Thyroid gland (tissue), 4 donors: ENCODE results near the gene ADORA2A. TPM values are rescaled to one million over a fixed set of nuclear protein-coding genes. Genes with fewer than 3 reads are reported as not detected.

ENCODE experiments used
- DNase-seq, 2 donors: peaks; one replicate each; pipeline ENCODE4 v3.0.0-alpha.2; 2019
- H3K27ac ChIP-seq, 3 donors: fragments of 200-600 bp; sonication (generic); 1 replicate in 2 of 3; 2 replicates in 1 of 3; pipeline ENCODE4 v1.5.1; 2016 to 2019; ENCODE audit warnings: mild to moderate bottlenecking in 1 of 3, moderate library complexity in 1 of 3
- H3K27me3 ChIP-seq: fragments of 200-600 bp; sonication (generic); one replicate; pipeline ENCODE4 v1.5.1; 2019
- H3K36me3 ChIP-seq, 2 donors: fragments of 200-600 bp; sonication (generic); one replicate each; pipeline ENCODE4 v1.5.1; 2016 to 2019
- H3K4me1 ChIP-seq, 2 donors: fragments of 200-600 bp; sonication (generic); one replicate each; pipeline ENCODE4 v1.5.1; 2017 to 2019
- H3K4me3 ChIP-seq, 3 donors: fragments of 200-600 bp; sonication (generic); replicated peaks in 1 of 3; 1 replicate in 2 of 3; 2 replicates in 1 of 3; pipeline ENCODE4 v1.5.1; 2016; ENCODE audit warnings: mild to moderate bottlenecking in 1 of 3
- H3K9me3 ChIP-seq: fragments of 200-600 bp; sonication (generic); one replicate; pipeline ENCODE4 v1.5.1; 2017
- POLR2A ChIP-seq, 2 donors: fragments of 450-650 bp; IDR thresholded peaks; one replicate each; pipeline ENCODE4 v1.6.1; 2017; ENCODE audit warnings: antibody characterized with exemption in 2 of 2, mild to moderate bottlenecking in 2 of 2, moderate library complexity in 1 of 2
- WGBS, 2 donors: methylation state at CpG; one replicate each; pipeline ENCODE4 v1.1.5; 2017; 5-methylcytosine and 5-hydroxymethylcytosine counted together
- intact Hi-C: fragments of 100-400 bp; cut with DNase I; formaldehyde crosslinking; loops from one replicate; pipeline ENCODE4 v1.15.1; 2023
- total RNA-seq, 4 donors: library from RNA; depleted of rRNA; stranded (reverse); fragments of >200 nt; gene quantifications; one replicate each; pipeline ENCODE4 v1.2.3, GENCODE V29; 2016
- TF ChIP-seq, protein P1 (sequence below), 6 experiments: fragments of 200-600 bp in 3 of 6; fragments of 450-650 bp in 3 of 6; sonication (generic) in 3 of 6; IDR thresholded peaks; one replicate each; pipeline ENCODE4 v1.5.1; 2016 to 2019; ENCODE audit warnings: antibody characterized with exemption in 6 of 6, mild to moderate bottlenecking in 2 of 6, inconsistent platforms in 1 of 6, moderate library complexity in 1 of 6

The ADORA2A gene
- total RNA-seq, 4 donors from 2014 or later, result 1.4 to 3.0 (median 2.5) TPM

DNA sequence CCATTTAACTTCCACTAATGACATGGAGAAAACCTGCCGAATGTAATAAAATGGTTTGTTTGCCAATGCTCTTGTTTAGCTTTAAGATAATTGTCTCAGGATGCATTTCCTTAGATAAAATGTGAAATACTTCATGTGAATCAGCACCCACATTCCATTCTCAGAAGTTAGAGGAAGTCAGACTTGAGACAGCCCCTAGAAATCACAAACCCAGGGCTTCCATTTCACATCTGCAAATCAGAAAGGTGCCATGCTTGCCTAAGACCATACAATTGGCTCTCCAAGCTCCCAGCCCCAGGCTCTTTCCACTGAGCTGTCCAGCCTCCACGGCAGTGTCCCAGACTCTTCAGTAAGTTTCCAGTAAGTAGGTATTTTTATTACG is 35.6 kb upstream of the ADORA2A start:
- WGBS, 2 donors, result 83 to 87% methylated on average over 3 of the region's 3 CpGs
- Histone ChIP-seq H3K9me3 (no peaks in the 10 kb centered on the region), H3K4me1 (peaks cover 0 to 21% of the 10 kb centered on the region in 2 donors), H3K36me3 (peaks cover 5 to 9% of the 10 kb centered on the region in 2 donors), H3K27ac (no peak overlapping the region), H3K4me3 (no peak overlapping the region), H3K27me3 (no peaks in the 10 kb centered on the region)
- intact Hi-C loops, result no loop called here
- DNase-seq, result no peak
- TF ChIP-seq POLR2A (IDR thresholded peaks at IDR 0.05), result no peak
- TF ChIP-seq, protein P1, sequence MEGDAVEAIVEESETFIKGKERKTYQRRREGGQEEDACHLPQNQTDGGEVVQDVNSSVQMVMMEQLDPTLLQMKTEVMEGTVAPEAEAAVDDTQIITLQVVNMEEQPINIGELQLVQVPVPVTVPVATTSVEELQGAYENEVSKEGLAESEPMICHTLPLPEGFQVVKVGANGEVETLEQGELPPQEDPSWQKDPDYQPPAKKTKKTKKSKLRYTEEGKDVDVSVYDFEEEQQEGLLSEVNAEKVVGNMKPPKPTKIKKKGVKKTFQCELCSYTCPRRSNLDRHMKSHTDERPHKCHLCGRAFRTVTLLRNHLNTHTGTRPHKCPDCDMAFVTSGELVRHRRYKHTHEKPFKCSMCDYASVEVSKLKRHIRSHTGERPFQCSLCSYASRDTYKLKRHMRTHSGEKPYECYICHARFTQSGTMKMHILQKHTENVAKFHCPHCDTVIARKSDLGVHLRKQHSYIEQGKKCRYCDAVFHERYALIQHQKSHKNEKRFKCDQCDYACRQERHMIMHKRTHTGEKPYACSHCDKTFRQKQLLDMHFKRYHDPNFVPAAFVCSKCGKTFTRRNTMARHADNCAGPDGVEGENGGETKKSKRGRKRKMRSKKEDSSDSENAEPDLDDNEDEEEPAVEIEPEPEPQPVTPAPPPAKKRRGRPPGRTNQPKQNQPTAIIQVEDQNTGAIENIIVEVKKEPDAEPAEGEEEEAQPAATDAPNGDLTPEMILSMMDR (IDR thresholded peaks at IDR 0.05), result no peak

DNA sequence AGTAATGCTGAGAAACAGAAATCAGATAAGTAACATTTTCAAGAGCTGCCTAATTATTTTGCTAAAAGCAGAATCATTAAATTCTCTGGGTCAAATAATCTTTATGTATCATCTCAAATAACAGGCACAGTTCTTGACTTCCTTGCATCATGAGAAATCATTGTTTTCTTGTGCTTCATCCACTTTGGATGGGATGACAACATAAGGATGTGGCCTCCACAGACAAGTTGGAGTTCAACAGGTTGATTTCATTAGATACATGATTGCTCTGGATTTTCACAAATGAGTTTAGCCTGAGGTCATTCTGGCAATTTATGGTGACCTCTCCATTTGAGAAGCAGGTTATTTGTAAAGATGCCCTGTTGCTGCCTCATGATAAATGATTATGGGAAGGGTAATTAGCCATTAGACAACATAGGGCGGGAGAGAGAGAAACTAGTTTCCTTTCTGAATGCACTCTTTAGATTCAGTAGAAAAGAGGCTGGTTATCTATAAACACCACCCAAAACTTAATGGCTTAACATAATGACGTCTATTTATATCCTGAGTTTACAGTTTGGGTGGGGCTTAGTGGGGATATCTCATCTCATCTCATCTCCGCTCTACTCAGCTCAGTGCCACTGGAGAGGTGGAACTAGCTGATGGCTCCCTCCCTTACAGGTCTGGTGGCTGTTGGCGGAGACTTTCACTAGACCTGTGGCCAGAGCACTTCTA is 35.0 kb upstream of the ADORA2A start:
- H3K36me3 ChIP-seq, result peaks cover 5 to 9% of the 10 kb centered on the region in 2 donors
- TF ChIP-seq POLR2A (IDR thresholded peaks at IDR 0.05), result no peak
- TF ChIP-seq, protein P1 (IDR thresholded peaks at IDR 0.05), result no peak

DNA sequence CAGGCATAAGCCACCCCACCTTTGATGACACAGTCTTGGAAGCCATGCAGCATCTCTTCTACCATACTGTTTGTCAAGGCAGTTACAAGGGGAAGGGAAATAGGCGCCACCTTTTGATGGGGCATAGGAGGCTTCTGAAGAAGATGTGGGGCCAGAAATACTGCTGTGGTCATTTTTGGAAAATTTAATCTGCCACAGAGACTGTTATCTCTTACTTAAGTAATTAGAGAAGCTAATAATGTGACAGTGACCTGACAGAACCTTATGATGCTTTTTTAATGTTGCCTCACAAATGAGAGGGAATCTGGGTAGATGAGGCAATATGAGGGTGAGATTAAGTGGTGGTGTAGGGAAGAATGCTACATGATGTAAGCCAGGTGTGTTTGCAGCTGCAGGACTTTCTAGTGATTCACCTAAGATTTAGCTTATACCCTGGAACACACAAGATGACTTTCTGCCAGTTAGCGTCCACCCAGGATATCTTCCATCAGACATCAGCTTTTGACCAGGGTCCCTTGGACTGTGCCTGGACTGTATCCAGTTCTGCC is 34.3 kb upstream of the ADORA2A start:
- Histone ChIP-seq H3K9me3 (no peaks in the 10 kb centered on the region), H3K36me3 (peaks cover 5 to 9% of the 10 kb centered on the region in 2 donors), H3K4me3 (no peak overlapping the region), H3K27me3 (no peaks in the 10 kb centered on the region), H3K4me1 (peaks cover 0 to 21% of the 10 kb centered on the region in 2 donors), H3K27ac (no peak overlapping the region)
- intact Hi-C loops, result no loop called here
- TF ChIP-seq POLR2A (IDR thresholded peaks at IDR 0.05), result no peak
- TF ChIP-seq, protein P1 (IDR thresholded peaks at IDR 0.05), result no peak
- WGBS, 2 donors, result 95% methylated on average over 2 of the region's 2 CpGs
- DNase-seq, result no peak

More for the DNA sequence above, 35.0 kb upstream of the ADORA2A start:
- Histone ChIP-seq H3K27me3 (no peaks in the 10 kb centered on the region), H3K27ac (no peak overlapping the region), H3K4me1 (peaks cover 0 to 21% of the 10 kb centered on the region in 2 donors), H3K4me3 (no peak overlapping the region), H3K9me3 (no peaks in the 10 kb centered on the region)
- intact Hi-C loops, result no loop called here
- DNase-seq, result no peak
- WGBS, 2 donors, result 92 to 93% methylated on average over 4 of the region's 4 CpGs

DNA sequence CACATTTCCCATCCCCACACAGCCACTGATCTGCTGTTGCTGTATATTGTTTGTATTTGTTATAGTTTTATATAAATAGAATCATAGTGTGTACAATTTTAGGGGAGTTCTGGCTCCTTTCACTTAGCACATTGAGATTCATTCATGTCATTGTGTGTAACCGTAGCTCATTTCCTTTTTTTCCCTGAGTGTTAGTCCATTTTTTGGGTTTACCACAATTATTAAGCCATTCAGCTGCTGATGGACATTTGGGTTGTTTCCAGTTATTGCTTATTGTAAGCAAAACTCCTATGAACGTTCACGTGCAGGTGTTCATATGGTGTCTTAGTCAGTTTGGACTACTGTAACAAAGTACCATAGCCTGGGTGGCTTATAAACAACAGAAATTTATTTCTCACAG is 33.6 kb upstream of the ADORA2A start:
- 91 to 93% methylated on average over 3 of the region's 3 CpGs for WGBS, 2 donors

More for the DNA sequence above, 33.6 kb upstream of the ADORA2A start:
- Histone ChIP-seq H3K9me3 (no peaks in the 10 kb centered on the region), H3K36me3 (peaks cover 5 to 9% of the 10 kb centered on the region in 2 donors), H3K27ac (no peak overlapping the region), H3K27me3 (no peaks in the 10 kb centered on the region), H3K4me1 (peaks cover 0 to 21% of the 10 kb centered on the region in 2 donors), H3K4me3 (no peak overlapping the region)
- no peak for DNase-seq
- intact Hi-C loops, result no loop called here
- TF ChIP-seq, protein P1 (IDR thresholded peaks at IDR 0.05), result no peak
- TF ChIP-seq POLR2A (IDR thresholded peaks at IDR 0.05), result no peak
